MM.1S (cell line): ENCODE results near the gene UGT3A2.

Source experiments
- EZH2 ChIP-seq: fragments of 300-600 bp; sonication (generic); optimal IDR thresholded peaks from 2 replicates; pipeline ENCODE3; 2017; ENCODE audit warnings: low read depth, mild to moderate bottlenecking, antibody characterized with exemption, low read length, mixed read lengths
- EZH2phosphoT487 ChIP-seq: fragments of 300-600 bp; sonication (generic); IDR thresholded peaks from 2 replicates; pipeline ENCODE4 v1.6.1; 2018; ENCODE audit warnings: antibody characterized with exemption, low read length
- TF ChIP-seq, protein P1 (sequence below): fragments of 300-600 bp; sonication (generic); IDR thresholded peaks from 2 replicates; pipeline ENCODE4 v1.5.1; 2016; ENCODE audit warnings: antibody characterized with exemption, low read length, mixed read lengths

GRCh38 chr5:36045895-36046294 lies 20.8 kb downstream of the UGT3A2 start:
- TF ChIP-seq, protein P1, sequence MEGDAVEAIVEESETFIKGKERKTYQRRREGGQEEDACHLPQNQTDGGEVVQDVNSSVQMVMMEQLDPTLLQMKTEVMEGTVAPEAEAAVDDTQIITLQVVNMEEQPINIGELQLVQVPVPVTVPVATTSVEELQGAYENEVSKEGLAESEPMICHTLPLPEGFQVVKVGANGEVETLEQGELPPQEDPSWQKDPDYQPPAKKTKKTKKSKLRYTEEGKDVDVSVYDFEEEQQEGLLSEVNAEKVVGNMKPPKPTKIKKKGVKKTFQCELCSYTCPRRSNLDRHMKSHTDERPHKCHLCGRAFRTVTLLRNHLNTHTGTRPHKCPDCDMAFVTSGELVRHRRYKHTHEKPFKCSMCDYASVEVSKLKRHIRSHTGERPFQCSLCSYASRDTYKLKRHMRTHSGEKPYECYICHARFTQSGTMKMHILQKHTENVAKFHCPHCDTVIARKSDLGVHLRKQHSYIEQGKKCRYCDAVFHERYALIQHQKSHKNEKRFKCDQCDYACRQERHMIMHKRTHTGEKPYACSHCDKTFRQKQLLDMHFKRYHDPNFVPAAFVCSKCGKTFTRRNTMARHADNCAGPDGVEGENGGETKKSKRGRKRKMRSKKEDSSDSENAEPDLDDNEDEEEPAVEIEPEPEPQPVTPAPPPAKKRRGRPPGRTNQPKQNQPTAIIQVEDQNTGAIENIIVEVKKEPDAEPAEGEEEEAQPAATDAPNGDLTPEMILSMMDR, result no peak
- TF ChIP-seq EZH2 (no peak), EZH2phosphoT487 (no peak)
